GM12878 (cell line): ENCODE measurements around the gene MPDZ.

Source experiments
- EP300 ChIP-seq, 2 experiments: fragments of 150-350 bp in 1 of 2; IDR thresholded peaks; 2 replicates each; pipeline ENCODE4 v1.6.1; 2011 to 2012; ENCODE audit warnings: low read depth in 2 of 2, low read length in 2 of 2, borderline replicate concordance in 1 of 2, improper control_type of control experiment in 1 of 2, inconsistent platforms in 1 of 2; ENCODE audit not compliant: control insufficient read depth in 1 of 2
- SMARCA5 ChIP-seq: fragments of 450-650 bp; IDR thresholded peaks from 2 replicates; pipeline ENCODE4 v1.6.1; 2017; ENCODE audit warnings: mild to moderate bottlenecking
- SUZ12 ChIP-seq: fragments of 200-600 bp; sonication (generic); IDR thresholded peaks from one replicate; pipeline ENCODE4 v1.6.1; 2018; ENCODE audit warnings: antibody characterized with exemption, mild to moderate bottlenecking; ENCODE audit not compliant: unreplicated experiment

DNA sequence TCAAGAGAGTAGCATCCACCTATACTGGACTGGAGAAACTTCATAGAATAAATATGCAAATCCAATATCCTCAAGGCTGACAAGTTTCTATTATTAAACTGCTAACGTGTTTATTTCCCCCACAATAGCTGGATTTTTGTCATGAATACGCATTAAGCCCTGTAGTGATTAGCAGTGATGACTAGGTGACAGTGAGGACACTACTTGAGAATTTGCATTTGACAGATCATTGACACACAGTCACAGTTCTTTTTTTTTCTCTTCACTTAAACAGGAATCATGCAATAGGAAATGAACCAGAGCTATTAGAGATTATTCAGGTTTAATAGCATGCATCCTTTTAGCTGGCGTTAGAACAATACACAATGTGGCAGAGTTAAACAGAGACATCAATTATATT is 35.3 kb downstream of the MPDZ start:
- no peak for TF ChIP-seq SUZ12
- no peak for TF ChIP-seq SMARCA5
- TF ChIP-seq EP300 (IDR thresholded peaks at IDR 0.05; ENCODE audit: borderline replicate concordance in 1 of 2, control insufficient read depth in 1 of 2, low read depth in 2 of 2, low read length in 2 of 2) = no peak
